H9 (cell line): Measurements from ENCODE around the gene SCAMP5. TPM values are rescaled to one million over a fixed set of nuclear protein-coding genes. Genes with fewer than 3 reads are reported as not detected.

Source experiments
- DNase-seq: peaks from one replicate; pipeline ENCODE4 v3.0.0-alpha.2; 2017
- H2AFZ ChIP-seq: one replicate; pipeline ENCODE4 v1.6.1; 2013; ENCODE audit warnings: mild to moderate bottlenecking, low read length, control low read depth, moderate library complexity
- H2AK5ac ChIP-seq: 2 replicates; pipeline ENCODE4 v1.6.1; 2013; ENCODE audit warnings: low read length, control low read depth, mixed read lengths; ENCODE audit not compliant: insufficient read length
- H2BK120ac ChIP-seq: one replicate; pipeline ENCODE4 v1.6.1; 2013; ENCODE audit warnings: low read depth, mild to moderate bottlenecking, low read length, control low read depth, inconsistent platforms; ENCODE audit not compliant: poor library complexity, severe bottlenecking
- H2BK12ac ChIP-seq: 2 replicates; pipeline ENCODE4 v1.6.1; 2013; ENCODE audit warnings: low read length, control low read depth, mixed read lengths, low read depth; ENCODE audit not compliant: insufficient read length
- H2BK15ac ChIP-seq: 2 replicates; pipeline ENCODE4 v1.6.1; 2013; ENCODE audit warnings: low read depth, low read length, control low read depth
- H2BK20ac ChIP-seq: one replicate; pipeline ENCODE4 v1.6.1; 2013; ENCODE audit warnings: low read depth, mild to moderate bottlenecking, low read length, control low read depth, inconsistent platforms; ENCODE audit not compliant: poor library complexity, severe bottlenecking
- H2BK5ac ChIP-seq: 2 replicates; pipeline ENCODE4 v1.6.1; 2013; ENCODE audit warnings: low read length, control low read depth, mixed read lengths; ENCODE audit not compliant: insufficient read length
- H3K14ac ChIP-seq: 2 replicates; pipeline ENCODE4 v1.6.1; 2013; ENCODE audit warnings: low read length, control low read depth; ENCODE audit not compliant: insufficient read depth
- H3K18ac ChIP-seq: 2 replicates; pipeline ENCODE4 v1.6.1; 2013; ENCODE audit warnings: low read depth, mild to moderate bottlenecking, mixed read lengths, low read length, control low read depth; ENCODE audit not compliant: insufficient read length
- H3K23ac ChIP-seq: 2 replicates; pipeline ENCODE4 v1.6.1; 2013; ENCODE audit warnings: low read length, control low read depth, mixed read lengths, low read depth; ENCODE audit not compliant: insufficient read length
- H3K23me2 ChIP-seq: 2 replicates; pipeline ENCODE4 v1.6.1; 2013; ENCODE audit warnings: low read depth, mild to moderate bottlenecking, mixed read lengths, low read length, control low read depth; ENCODE audit not compliant: insufficient read length, poor library complexity, severe bottlenecking
- H3K27ac ChIP-seq: 2 replicates; pipeline ENCODE4 v1.5.1; 2013; ENCODE audit warnings: low read length, control low read depth, mixed read lengths, low read depth; ENCODE audit not compliant: insufficient read length
- H3K27me3 ChIP-seq: 2 replicates; pipeline ENCODE4 v1.6.1; 2013; ENCODE audit warnings: low read length, control low read depth, inconsistent platforms; ENCODE audit not compliant: insufficient read depth
- H3K4ac ChIP-seq: 2 replicates; pipeline ENCODE4 v1.6.1; 2013; ENCODE audit warnings: low read depth, mild to moderate bottlenecking, control low read depth, inconsistent platforms, low read length, moderate library complexity
- H3K4me1 ChIP-seq: 2 replicates; pipeline ENCODE4 v1.6.1; 2013; ENCODE audit warnings: low read length, control low read depth, inconsistent platforms; ENCODE audit not compliant: insufficient read depth
- H3K4me2 ChIP-seq: 2 replicates; pipeline ENCODE4 v1.6.1; 2013; ENCODE audit warnings: low read length, control low read depth, mixed read lengths; ENCODE audit not compliant: insufficient read length, insufficient read depth
- H3K56ac ChIP-seq: 2 replicates; pipeline ENCODE4 v1.6.1; 2013; ENCODE audit warnings: low read depth, mild to moderate bottlenecking, mixed read lengths, low read length, control low read depth; ENCODE audit not compliant: insufficient read length
- H3K79me1 ChIP-seq: 2 replicates; pipeline ENCODE4 v1.6.1; 2013; ENCODE audit warnings: low read depth, mild to moderate bottlenecking, moderate library complexity, low read length, control low read depth, inconsistent platforms; ENCODE audit not compliant: insufficient read depth, poor library complexity, severe bottlenecking
- H3K79me2 ChIP-seq: 2 replicates; pipeline ENCODE4 v1.6.1; 2013; ENCODE audit warnings: low read length, control low read depth, inconsistent platforms; ENCODE audit not compliant: insufficient read depth
- H3K9ac ChIP-seq: 2 replicates; pipeline ENCODE4 v1.6.1; 2013; ENCODE audit warnings: low read length, control low read depth, mixed read lengths; ENCODE audit not compliant: insufficient read length; ENCODE audit errors: extremely low read depth
- H3K9me3 ChIP-seq: one replicate; pipeline ENCODE4 v1.6.1; 2013; ENCODE audit warnings: low read depth, low read length, inconsistent platforms; ENCODE audit not compliant: control insufficient read depth
- H3T11ph ChIP-seq: one replicate; pipeline ENCODE4 v1.6.1; 2013; ENCODE audit warnings: mild to moderate bottlenecking, low read length, control low read depth, inconsistent platforms
- H4K20me1 ChIP-seq: one replicate; pipeline ENCODE4 v1.6.1; 2013; ENCODE audit not compliant: control insufficient read depth, insufficient read length, insufficient read depth
- H4K5ac ChIP-seq: 2 replicates; pipeline ENCODE4 v1.6.1; 2013; ENCODE audit warnings: low read depth, mild to moderate bottlenecking, mixed read lengths, low read length, control low read depth; ENCODE audit not compliant: insufficient read length
- H4K8ac ChIP-seq: replicated peaks from 2 replicates; pipeline ENCODE4 v1.6.1; 2013; ENCODE audit warnings: low read length, control low read depth, mixed read lengths, low read depth; ENCODE audit not compliant: insufficient read length
- H4K91ac ChIP-seq: 2 replicates; pipeline ENCODE4 v1.6.1; 2013; ENCODE audit warnings: low read depth, mild to moderate bottlenecking, moderate library complexity, mixed read lengths, low read length, control low read depth; ENCODE audit not compliant: insufficient read length
- H3K27ac Mint-ChIP-seq, 3 experiments: 2 replicates in 2 of 3; 3 replicates in 1 of 3; pipeline ENCODE4 v1.8.0; 2020 to 2021; ENCODE audit warnings: mixed read lengths in 3 of 3, mild to moderate bottlenecking in 1 of 3, moderate library complexity in 1 of 3
- H3K27me3 Mint-ChIP-seq: 2 replicates; pipeline ENCODE4 v1.8.0; 2021; ENCODE audit warnings: low read depth, mild to moderate bottlenecking, moderate library complexity, mixed read lengths
- H3K36me3 Mint-ChIP-seq, 3 experiments: 2 replicates in 2 of 3; 3 replicates in 1 of 3; pipeline ENCODE4 v1.8.0; 2020 to 2021; ENCODE audit warnings: low read depth in 3 of 3, mixed read lengths in 3 of 3; ENCODE audit not compliant: insufficient read depth in 1 of 3
- H3K4me1 Mint-ChIP-seq, 2 experiments: 2 replicates each; pipeline ENCODE4 v1.8.0; 2020; ENCODE audit warnings: mixed read lengths in 2 of 2
- H3K4me3 Mint-ChIP-seq, 2 experiments: 2 replicates in 1 of 2; 3 replicates in 1 of 2; pipeline ENCODE4 v1.8.0; 2020 to 2021; ENCODE audit warnings: mild to moderate bottlenecking in 2 of 2, mixed read lengths in 2 of 2, moderate library complexity in 1 of 2
- H3K9me3 Mint-ChIP-seq, 2 experiments: 2 replicates in 1 of 2; 3 replicates in 1 of 2; pipeline ENCODE4 v1.8.0; 2020; ENCODE audit warnings: mild to moderate bottlenecking in 2 of 2, mixed read lengths in 2 of 2, moderate library complexity in 1 of 2
- CTCF ChIP-seq: fragments of 200-600 bp; sonication (generic); conservative IDR thresholded peaks from 3 replicates; pipeline ENCODE4 v1.8.0; 2021; ENCODE audit warnings: antibody characterized with exemption, mild to moderate bottlenecking
- WGBS: extraction: QIAGEN DNeasy Blood & Tissue Kit; methylation state at CpG from one replicate; pipeline ENCODE4 v1.1.7; 2013; ENCODE audit warnings: missing lambda C conversion rate, low lambda C conversion rate, mixed read lengths; ENCODE audit not compliant: insufficient read length; ENCODE audit errors: extremely low coverage; 5-methylcytosine and 5-hydroxymethylcytosine counted together
- total RNA-seq: library from RNA; stranded (reverse); gene quantifications from 2 replicates; pipeline ENCODE4 v1.2.1, GENCODE V29; 2021

SCAMP5 gene
- total RNA-seq, 1 experiment from 2014 or later = 47.8 TPM

- H3K79me1 ChIP-seq = no peaks in the 10 kb centered on the region
- DNase-seq = no peak
- H3K27me3 ChIP-seq = no peaks in the 10 kb centered on the region
- no peaks in the 10 kb centered on the region for H3K79me2 ChIP-seq
- H4K8ac ChIP-seq = no peak overlapping the region
- Mint-ChIP-seq H3K9me3 (no peaks in the 10 kb centered on the region), H3K4me1 (peaks cover 49 to 64% of the 10 kb centered on the region in 2 experiments), H3K27me3 (no peaks in the 10 kb centered on the region; the same call in 1 of the 2 replicates), H3K4me3 (no peak overlapping the region), H3K36me3 (peaks cover 19 to 41% (median 28%) of the 10 kb centered on the region in 3 experiments; a peak in 6 of 7 replicates), H3K27ac (no peak overlapping the region)
- no CpG with 5 or more reads among the region's 2 CpGs for WGBS
- no peak overlapping the region for H4K5ac ChIP-seq
- H2AK5ac ChIP-seq = no peak overlapping the region
- H3K4me1 ChIP-seq = 0 out of 2 replicates have a peak, but pooled peaks cover 3% of the 10 kb centered on the region
- no peak overlapping the region for H3K18ac ChIP-seq
- H2BK5ac ChIP-seq = no peak overlapping the region
- no peak overlapping the region for H2BK20ac ChIP-seq
- H3K14ac ChIP-seq = no peak overlapping the region
- no peak overlapping the region for H3K4me2 ChIP-seq
- no peaks in the 10 kb centered on the region for H3K9me3 ChIP-seq
- H3K27ac ChIP-seq = no peak overlapping the region
- H3K23ac ChIP-seq = no peak overlapping the region
- no peak for TF ChIP-seq CTCF
- H4K20me1 ChIP-seq = no peaks in the 10 kb centered on the region
- no peak overlapping the region for H2BK15ac ChIP-seq
- no peak overlapping the region for H2BK12ac ChIP-seq
- H2AFZ ChIP-seq = no peak overlapping the region
- no peak overlapping the region for H4K91ac ChIP-seq
- H3K4ac ChIP-seq = no peak overlapping the region
- no peak overlapping the region for H3K9ac ChIP-seq
- H2BK120ac ChIP-seq = no peak overlapping the region
- H3T11ph ChIP-seq = no peak overlapping the region
- H3K56ac ChIP-seq = no peak overlapping the region
- no peaks in the 10 kb centered on the region for H3K23me2 ChIP-seq
These were observed 37.0 kb downstream of the SCAMP5 start for GRCh38 chr15:75032395-75032794.
